NB4 (cell line): ENCODE measurements around the gene DMC1.

ENCODE experiments used
- TF ChIP-seq, protein P1 (sequence below): IDR thresholded peaks from one replicate; pipeline ENCODE4 v1.5.1; 2012; ENCODE audit warnings: low read depth, low read length
- TF ChIP-seq, protein P2 (sequence below): IDR thresholded peaks from 2 replicates; pipeline ENCODE4 v1.6.1; 2011; ENCODE audit warnings: low read depth, low read length

DNA sequence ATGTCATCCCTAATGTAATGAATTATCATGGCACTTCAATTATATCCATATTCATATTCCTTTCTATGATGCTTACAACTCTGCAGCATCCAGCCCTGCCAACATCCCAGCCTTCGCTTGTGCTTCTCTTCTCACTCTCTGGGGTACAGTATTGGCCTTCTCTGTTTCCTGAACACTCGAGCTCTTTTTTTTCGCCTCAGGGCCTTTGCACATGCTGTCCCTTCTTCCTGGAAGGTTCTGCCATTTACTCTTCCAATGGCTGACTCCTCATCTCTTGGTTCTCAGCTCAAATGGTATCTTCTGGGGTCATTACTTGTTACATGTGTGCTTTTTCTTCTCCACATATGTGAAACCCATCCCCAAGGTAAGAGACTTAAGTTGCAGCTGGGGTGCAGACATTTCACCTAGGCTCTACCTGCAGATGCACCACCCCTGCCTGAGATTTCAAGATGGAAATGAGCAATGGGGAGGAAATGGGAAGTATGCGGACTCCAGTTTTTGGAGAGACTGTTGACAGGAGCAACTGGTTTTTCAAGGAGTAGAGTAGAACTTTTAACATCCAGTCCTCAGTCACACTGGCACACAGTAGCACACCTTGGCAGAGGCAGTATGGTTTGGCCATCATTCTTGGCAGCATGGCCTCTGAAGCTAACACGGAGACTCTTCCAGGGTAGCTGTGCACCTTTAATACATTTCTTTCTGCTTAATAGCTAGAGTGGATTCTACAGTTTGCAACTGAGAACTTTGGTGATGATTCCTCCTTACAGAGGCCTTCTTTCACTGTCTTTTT, 42.4 kb upstream of the DMC1 start:
- TF ChIP-seq, protein P1, sequence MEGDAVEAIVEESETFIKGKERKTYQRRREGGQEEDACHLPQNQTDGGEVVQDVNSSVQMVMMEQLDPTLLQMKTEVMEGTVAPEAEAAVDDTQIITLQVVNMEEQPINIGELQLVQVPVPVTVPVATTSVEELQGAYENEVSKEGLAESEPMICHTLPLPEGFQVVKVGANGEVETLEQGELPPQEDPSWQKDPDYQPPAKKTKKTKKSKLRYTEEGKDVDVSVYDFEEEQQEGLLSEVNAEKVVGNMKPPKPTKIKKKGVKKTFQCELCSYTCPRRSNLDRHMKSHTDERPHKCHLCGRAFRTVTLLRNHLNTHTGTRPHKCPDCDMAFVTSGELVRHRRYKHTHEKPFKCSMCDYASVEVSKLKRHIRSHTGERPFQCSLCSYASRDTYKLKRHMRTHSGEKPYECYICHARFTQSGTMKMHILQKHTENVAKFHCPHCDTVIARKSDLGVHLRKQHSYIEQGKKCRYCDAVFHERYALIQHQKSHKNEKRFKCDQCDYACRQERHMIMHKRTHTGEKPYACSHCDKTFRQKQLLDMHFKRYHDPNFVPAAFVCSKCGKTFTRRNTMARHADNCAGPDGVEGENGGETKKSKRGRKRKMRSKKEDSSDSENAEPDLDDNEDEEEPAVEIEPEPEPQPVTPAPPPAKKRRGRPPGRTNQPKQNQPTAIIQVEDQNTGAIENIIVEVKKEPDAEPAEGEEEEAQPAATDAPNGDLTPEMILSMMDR, result no peak
- TF ChIP-seq, protein P2, sequence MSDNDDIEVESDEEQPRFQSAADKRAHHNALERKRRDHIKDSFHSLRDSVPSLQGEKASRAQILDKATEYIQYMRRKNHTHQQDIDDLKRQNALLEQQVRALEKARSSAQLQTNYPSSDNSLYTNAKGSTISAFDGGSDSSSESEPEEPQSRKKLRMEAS, result no peak
